K562 (cell line): ENCODE measurements around the gene MORC1. TPM values are rescaled to one million over a fixed set of nuclear protein-coding genes. Genes with fewer than 3 reads are reported as not detected.

Experiments
- CBX2 ChIP-seq: fragments of 200-600 bp; sonication (generic); IDR thresholded peaks from one replicate; pipeline ENCODE4 v1.6.1; 2012; ENCODE audit warnings: mild to moderate bottlenecking, low read length, inconsistent platforms; ENCODE audit not compliant: insufficient read depth, poor library complexity, severe bottlenecking
- ETV6 ChIP-seq, 3 experiments: fragments of 150-350 bp in 1 of 3; sonication (generic) in 1 of 3; formaldehyde crosslinking in 1 of 3; IDR thresholded peaks; 2 replicates each; pipeline versions ENCODE4 v1.6.1 to v1.8.0; 2014 to 2022; ENCODE audit warnings: borderline replicate concordance in 2 of 3, low read depth in 2 of 3, antibody characterized with exemption in 1 of 3, low read length in 1 of 3, mild to moderate bottlenecking in 1 of 3, missing genetic modification reagents in 1 of 3
- JUNB ChIP-seq: fragments of 450-650 bp; formaldehyde crosslinking; conservative IDR thresholded peaks from 2 replicates; pipeline ENCODE4 v1.4.0; 2020; ENCODE audit warnings: mild to moderate bottlenecking
- NKRF ChIP-seq: fragments of 450-650 bp; IDR thresholded peaks from 2 replicates; pipeline ENCODE4 v1.6.1; 2016; ENCODE audit warnings: borderline replicate concordance
- POLR3A ChIP-seq: IDR thresholded peaks from 2 replicates; pipeline ENCODE4 v1.6.1; 2011; ENCODE audit warnings: borderline replicate concordance, mild to moderate bottlenecking, moderate library complexity; ENCODE audit not compliant: insufficient read length, insufficient read depth; ENCODE audit errors: extremely low read depth
- RREB1 ChIP-seq: fragments of 250-450 bp; sonication (Bioruptor Pico); IDR thresholded peaks from 2 replicates; pipeline ENCODE4 v1.4.0; 2020
- polyA plus RNA-seq, 8 experiments: library from polyadenylated mRNA; depleted of rRNA in 4 of 8; stranded (reverse) in 5 of 8; unstranded in 3 of 8; fragments of >200 nt; fragmentation: Nextera tagmentation in 2 of 8; fragmentation: Illumina TruSeq in 1 of 8; extraction: Ambion mirVana in 2 of 8; extraction: Trizol in 1 of 8; gene quantifications; 2 replicates each; pipeline versions ENCODE4 v1.2.1 to v1.2.3, GENCODE V29; 2011 to 2014; ENCODE audit warnings: inconsistent platforms in 1 of 8, missing spikeins in 1 of 8
- total RNA-seq, 7 experiments: library from RNA; depleted of rRNA in 6 of 7; stranded (reverse); fragments of >200 nt in 6 of 7; fragmentation: Illumina TruSeq in 2 of 7; extraction: Trizol in 2 of 7; gene quantifications; 2 replicates each; pipeline versions ENCODE4 v1.2.1 to v1.2.3, GENCODE V29; 2011 to 2021; ENCODE audit warnings: low replicate concordance in 1 of 7

MORC1 gene
- total and polyA plus RNA-seq, 9 of the 15 experiments (the other 6 are each of a cell fraction or from before 2014, with no cell fraction given): 0.08 to 0.41 (median 0.30) TPM; not detected in 1

- TF ChIP-seq NKRF: no peak
- TF ChIP-seq RREB1 (CRISPR knock-in tag): no peak
- no peak for TF ChIP-seq POLR3A
- no peak for TF ChIP-seq CBX2
- TF ChIP-seq ETV6 (IDR thresholded peaks at IDR 0.05; ENCODE audit: borderline replicate concordance in 1 of 2, low read depth in 2 of 2, low read length in 1 of 2): no peak
- TF ChIP-seq ETV6 (CRISPR knock-in tag; IDR thresholded peaks at IDR 0.05; ENCODE audit: borderline replicate concordance): no peak
- no peak for TF ChIP-seq JUNB (CRISPR knock-in tag)
Measured at GRCh38 chr3:108951820-108952501, 166.0 kb downstream of the MORC1 start (continued).
